LoVo (cell line): Measurements from ENCODE around the gene MACROD1.

Source experiments
- DNase-seq: peaks from one replicate; pipeline ENCODE4 v3.0.0-alpha.2; 2016; ENCODE audit warnings: low spot score

The MACROD1 gene

GRCh38 chr11:64013141-64013896, 152.6 kb downstream of the MACROD1 start:
- DNase-seq, result no peak

DNA sequence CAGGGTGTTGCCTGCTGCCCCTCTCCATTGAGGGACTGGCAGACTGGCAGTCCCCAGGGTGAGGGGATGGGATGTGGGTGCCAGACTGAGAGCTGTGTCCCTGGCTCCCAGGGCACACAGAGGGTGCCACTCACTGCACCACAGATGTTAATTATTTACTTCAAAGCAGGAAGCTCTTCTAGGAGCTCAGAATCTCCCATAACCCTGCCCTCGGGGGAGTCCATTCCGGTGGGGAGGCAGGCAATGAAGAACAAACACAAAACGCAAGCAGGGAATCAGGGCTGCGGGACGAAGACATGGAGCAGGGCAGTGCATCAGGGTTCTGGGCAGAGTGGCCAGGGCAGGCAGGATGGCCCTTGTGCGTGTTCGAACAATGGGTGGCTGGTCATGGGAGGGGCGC, 154.5 kb downstream of the MACROD1 start:
- DNase-seq, result no peak

DNA sequence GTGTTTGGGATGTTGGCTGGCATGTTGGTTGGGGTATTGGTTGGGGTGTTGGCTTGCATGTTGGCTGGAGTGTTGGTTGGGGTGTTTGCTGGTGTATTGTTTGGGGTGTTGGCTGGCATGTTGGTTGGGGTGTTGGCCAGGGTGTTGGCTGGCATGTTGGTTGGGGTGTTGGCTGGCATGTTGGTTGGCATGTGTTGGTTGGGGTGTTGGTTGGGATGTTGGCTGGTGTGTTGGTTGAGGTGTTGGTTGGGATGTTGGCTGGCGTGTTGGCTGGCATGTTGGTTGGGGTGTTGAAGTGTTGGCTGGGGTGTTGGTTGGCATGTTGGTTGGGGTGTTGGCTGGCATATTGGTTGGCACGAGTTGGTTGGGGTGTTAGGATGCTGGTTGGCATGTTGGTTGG, 155.1 kb downstream of the MACROD1 start:
- DNase-seq, result no peak

DNA sequence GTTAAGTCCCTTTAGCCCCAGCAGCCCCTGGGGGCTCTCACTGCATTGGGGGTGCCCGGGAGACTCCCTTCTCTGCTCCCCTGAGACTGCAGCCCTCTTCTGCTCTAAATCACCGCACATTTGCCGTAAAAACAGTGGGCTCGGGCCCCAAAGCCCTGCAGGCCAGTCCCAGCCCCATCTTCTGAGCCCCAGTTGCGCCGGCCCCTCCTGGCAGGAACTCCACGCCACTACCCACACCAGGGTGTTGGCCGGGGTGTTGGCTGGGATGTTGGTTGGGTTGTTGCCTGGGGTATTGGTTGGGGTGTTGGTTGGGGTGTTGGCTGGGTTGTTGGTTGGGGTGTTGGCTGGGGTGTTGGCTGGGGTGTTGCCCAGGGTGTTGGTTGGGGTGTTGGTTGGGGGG, 156.2 kb downstream of the MACROD1 start:
- no peak for DNase-seq

- no peak for DNase-seq
Measured at GRCh38 chr11:64008914-64009633, 156.8 kb downstream of the MACROD1 start.

GRCh38 chr11:64008283-64008913, 157.5 kb downstream of the MACROD1 start:
- DNase-seq, result no peak

DNA sequence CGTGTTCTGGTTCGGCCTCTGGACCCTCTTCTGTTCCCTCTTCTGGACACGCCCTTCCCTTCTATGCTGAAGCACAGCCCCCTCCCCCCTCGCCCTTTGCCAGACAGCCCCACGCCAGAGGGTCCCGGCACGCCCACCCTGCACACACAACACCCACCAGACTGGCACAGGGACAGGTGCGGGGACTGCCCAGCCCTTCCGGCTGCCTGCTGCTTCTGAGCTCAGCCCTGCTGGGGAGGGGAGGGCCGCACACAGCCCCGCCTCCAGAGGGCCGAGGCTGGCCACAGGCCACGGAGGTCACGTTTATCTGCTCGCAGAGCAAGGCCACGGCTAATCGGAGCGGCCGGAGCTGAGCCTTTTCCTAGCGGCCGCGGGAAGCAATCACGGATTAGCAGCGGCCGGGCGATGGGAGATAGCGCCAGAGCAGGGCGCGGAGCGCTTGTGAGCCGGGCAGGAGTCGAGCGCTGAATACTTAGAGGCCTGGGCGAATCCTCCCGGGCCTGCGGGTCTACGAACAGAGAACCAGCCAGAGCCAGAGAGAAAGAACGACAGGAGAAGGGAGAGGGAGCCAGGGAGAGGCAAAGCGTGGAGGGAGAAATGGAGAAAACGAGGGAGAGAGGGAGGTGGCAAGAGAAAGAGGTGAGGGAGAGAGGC, 158.2 kb downstream of the MACROD1 start:
- DNase-seq, result no peak

DNA sequence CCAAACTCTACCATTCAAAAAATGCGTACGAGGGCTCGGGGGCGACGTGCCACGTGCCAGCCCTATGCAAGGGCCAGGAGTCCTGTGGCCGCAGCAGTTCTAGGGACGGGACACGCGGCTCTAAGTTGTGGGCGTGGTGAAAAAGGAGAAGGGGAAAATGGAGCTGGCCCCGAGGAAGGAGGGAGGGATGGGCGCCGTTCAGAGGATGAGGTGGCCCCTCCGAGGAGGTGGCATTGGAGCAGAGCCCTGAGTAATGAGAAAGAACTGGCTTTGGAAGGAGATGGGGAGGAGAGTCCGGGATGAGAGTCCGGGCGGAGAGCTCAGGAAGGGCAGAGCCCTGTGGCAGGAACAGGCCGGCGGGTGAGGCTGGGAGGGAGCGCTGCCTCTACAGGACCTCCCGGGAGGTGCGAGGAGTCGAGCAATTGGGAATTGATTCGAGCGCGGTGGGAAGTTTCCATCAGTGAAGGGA, 158.7 kb downstream of the MACROD1 start:
- DNase-seq, result no peak

DNA sequence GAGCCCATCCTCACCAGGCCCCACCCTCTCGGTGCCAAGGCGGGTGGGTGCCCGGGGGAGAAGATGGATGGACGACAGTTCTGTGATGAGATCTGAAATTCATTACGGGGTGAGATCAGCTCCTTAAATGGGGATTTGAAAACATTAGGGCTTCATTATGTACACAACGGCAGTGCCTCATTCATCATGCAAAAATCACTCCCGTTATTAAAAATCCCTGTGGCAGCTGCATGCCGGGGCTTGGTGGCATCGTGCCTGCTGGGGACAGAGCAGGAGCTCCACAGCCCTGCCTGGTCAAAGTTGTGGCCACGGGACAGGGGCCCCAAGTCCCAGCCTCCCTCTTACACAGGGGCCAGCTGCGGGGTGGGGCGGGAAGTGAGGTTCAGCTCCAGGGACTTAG, 159.5 kb downstream of the MACROD1 start:
- no peak for DNase-seq

- no peak for DNase-seq
Measured at GRCh38 chr11:64005691-64006090, 160.2 kb downstream of the MACROD1 start.

- no peak for DNase-seq
Measured at GRCh38 chr11:64004590-64004984, 161.3 kb downstream of the MACROD1 start.

DNA sequence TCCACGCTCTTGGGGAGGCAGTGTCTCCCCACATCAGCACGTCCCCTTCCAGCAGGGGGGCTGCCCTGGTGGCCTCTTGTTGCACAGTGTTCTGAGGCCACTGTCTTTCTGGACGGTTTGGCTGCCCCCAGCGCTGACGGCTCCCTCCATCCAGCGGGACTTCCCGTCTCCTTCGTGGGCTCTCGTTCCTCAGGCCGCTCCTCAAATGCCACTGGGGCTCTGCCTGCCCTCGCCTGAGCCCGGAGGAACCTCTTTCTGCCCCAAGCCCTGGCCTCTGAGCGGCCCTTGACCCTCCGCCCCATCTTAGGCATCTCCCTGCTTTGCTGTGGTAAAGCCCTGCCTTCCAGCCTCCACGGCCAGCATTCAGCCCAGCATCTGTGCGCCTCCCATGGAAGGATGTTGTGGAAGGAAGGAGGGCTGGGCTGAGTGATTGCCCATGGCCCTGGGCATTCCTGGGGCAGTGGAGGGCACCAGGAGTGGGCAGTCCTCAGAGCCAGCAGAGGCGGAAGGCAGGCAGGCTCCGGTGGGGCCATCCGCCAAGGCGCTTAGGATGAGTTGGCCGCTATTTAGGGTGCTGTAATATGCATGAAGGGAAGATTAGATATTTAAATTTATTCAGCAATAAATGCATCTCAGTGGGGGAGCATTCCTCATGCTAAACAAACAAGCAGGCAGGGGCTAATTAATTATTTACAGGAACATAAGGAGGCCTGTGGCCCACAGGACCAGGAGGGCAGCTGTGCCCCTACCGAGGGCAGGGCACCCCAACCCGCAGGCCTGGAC, 161.9 kb downstream of the MACROD1 start:
- DNase-seq, result no peak

DNA sequence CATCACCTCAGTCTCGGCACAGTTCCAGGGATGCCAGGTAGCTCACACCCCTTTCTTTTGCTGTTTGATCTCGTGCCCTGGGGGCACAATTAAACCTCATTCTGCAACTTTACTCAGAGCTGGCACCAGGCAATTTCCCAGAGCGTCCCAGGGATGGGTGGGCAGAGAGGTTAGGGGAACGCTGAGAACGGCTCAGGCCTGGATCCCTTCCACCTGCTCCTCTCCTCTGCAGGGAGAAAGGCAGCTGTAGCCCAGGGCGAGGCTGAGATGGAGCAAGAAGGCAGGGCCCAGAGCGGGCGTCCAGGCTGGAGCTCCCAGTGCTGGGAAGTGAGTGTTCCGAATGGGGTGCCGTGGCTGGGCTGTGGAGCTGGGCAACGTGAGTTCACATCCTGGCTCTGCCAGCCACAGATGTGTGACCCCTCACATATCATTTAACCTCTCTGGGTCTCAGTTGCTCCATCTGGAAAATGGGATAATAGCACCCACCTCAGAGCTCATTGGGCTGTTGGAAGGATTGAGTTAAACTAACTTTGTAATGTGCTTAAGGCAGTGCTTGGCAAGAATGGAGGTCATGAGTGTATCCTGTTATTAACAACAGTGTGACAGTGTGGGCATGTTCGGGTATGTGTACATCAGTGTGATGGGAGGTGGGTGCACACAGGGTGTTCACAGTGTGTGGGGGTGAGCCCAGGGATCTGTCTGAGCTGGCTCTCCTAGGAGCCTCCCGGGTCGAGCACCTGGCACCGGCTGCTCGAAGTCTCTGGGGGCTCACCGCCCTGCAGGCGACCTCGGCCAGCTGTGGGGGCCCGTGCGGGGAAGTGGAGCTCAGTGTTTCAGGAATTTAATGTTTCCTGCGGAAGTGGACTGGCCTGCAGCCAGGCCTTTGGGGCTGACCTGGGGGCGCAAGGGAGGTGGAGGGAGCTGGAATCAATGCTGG, 164.2 kb downstream of the MACROD1 start:
- DNase-seq, result no peak

DNA sequence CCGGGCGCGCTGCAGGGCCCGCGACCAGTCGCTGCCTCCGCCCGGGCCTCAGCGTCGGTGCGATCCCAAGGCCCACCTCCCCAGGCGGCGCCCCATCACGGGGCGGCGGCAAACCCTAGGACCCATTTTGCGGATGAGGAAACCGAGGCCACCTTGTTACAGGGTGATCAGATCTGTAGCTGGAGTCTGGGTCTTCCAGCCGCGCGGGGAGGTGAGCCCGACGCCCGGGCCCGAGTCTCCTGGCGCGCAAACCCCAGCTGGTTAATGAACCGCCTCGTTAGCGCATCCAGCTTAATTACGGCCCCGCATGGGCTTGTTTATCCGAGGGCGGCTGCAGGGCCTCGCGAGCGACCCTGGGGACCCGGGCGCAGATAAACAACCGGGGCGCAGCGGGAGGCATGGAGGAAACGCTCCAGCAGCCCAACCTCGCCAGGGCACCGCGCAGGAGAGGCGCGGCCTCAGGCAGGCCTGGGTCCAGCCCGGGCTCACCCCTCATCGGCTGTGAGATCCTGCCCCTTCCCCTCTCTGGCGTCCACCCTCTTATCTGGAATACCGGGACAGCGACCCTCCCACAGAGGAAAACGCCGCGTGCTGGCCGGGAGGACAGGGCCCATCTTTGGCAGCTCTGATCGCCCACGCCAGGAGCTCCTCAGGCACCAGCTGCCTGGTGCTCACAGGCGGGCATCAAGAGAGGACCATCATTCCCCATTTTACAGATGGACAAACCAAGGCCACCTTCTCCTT, 165.0 kb downstream of the MACROD1 start:
- DNase-seq, result no peak

- no peak for DNase-seq
Measured at GRCh38 chr11:64000026-64000739, 165.7 kb downstream of the MACROD1 start.

DNA sequence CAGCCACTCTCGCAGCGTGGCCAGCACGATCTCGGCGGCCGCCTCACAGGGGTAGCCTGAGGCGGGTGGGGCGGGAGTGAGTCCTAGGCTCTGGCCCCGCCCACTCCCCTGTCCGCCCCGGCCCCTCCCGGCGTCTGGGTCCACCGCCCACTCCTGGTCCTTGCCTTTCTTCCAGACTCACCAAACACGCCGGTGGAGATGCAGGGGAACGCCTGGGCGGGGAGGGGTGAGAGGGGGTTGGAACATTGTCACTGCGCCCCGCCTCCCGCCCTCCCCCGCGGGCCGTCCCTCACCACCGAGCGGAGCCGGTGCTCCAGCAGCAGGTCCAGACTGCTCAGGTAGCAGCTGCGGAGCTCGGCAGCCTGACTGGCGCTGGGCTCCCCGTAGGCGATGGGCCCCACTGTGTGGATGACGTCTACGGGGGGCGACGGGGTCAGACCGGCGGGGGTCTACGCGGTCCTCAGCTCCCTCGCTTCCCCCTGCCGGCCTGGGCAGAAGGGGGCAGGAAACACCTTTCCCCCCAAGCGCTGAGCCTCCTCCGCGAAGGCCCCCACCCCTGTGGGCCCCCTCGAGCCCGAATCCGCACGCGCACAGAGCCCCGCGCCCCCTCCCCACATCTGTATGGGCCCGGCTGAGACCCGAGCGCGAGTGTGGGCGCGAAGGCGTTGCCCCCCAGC, 166.4 kb downstream of the MACROD1 start:
- no peak for DNase-seq

DNA sequence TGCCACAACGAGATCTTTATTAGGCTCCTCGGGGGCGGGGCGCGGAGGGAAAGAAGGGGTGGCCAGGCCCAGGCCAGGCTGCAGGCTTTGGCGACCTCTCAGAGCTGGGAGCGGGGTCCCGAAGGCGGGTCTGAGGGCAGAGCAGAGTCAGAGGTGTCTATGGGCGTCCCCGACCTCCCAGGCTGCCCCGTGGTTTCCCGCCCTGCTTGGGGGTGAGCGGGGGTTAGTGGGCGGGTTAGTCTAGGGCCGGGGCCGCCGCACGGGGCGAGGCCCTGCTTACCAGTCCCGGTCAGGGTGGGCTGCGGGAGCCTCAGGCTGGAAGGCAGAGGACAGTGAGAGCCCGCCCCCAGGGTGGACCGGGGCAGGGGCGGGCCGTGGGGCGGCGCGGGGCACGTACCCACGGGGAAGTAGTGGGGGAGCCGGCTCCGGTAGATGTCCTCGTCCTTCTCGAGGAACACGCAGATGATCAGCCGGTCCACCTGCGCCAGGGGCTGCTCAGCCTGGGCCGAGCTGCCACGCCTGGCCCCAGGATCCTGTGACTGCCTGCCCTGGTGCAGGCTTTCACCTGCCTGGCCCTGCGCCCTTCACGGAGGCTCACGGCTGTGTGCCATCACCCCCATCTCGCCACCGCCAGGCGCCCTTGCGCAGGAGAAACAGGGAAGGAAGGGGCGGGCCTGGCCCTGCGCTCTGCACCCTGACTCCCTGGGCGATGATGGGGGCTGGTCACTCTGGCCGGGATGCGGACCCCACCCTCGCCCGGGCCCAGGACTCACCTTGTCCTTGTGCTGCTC, 167.2 kb downstream of the MACROD1 start:
- DNase-seq, result no peak

DNA sequence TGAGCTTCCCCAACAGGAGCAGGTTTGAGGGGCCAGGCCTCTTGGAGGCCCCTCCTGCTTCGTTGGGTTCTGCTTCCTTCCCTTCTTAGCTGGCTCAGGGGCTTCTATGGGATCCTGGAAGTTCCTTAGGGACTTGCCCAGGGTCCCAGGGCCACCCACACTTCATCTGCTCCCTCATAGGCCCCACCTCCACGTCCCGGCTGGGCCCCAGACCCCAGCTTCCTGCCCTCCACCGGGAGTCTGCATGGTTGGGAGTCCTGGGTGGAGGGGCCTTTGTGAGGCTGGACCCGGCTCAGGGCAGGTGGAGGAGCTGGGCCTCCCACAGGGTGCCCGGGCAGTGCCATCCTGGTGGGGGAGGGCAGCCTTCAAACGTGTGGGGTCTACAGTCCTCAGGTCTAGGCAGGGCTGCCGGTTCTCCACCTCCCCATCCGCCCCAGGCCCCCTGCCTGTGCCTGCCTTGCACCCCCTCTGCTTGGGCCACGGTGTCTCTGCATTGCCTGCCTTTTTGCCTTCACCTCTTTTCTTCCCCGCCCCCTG, 168.0 kb downstream of the MACROD1 start:
- DNase-seq, result no peak
